GM12878 (cell line): ENCODE measurements around the gene ICAM2. TPM values are rescaled to one million over a fixed set of nuclear protein-coding genes. Genes with fewer than 3 reads are reported as not detected.

Source experiments
- ATAC-seq: fragments of 200-7000 bp; cut with Tn5 transposase; 3 replicates; pipeline ENCODE4 v1.9.1; 2020; ENCODE audit warnings: mild to moderate bottlenecking, moderate library complexity
- BruUV-seq: library from RNA; stranded (reverse); fragments of 400-500 nt; replicated peaks from 2 replicates; lab custom pipeline; 2021; lab: Mats Ljungman, UMichigan
- CTCF ChIA-PET: fragments of 300-600 bp; sonication (Branson Sonifier 250); formaldehyde crosslinking; extraction: SDS; loops from one replicate; lab custom pipeline; 2021; ENCODE audit warnings: inconsistent platforms; lab: Yijun Ruan, JAX
- POLR2A ChIA-PET: fragments of 350-600 bp; formaldehyde crosslinking; extraction: SDS; loops from one replicate; lab custom pipeline; 2021; ENCODE audit warnings: inconsistent platforms; lab: Charles Lee
- RAD21 ChIA-PET: fragments of 300-600 bp; sonication (Branson Sonifier 250); formaldehyde crosslinking; loops from one replicate; lab custom pipeline; 2023; ENCODE audit warnings: antibody characterized with exemption; ENCODE audit not compliant: unreplicated experiment; lab: Charles Lee
- SMC1A ChIA-PET: fragments of 300-600 bp; sonication (Branson Sonifier 250); formaldehyde crosslinking; loops from one replicate; lab custom pipeline; 2023; ENCODE audit not compliant: unreplicated experiment, uncharacterized antibody; lab: Charles Lee
- DNase-seq: peaks from one replicate; pipeline ENCODE4 v3.0.0-alpha.2; 2011; ENCODE audit warnings: low read depth, low spot score
- FAIRE-seq: peaks from 3 replicates; lab custom pipeline; 2011; peaks lifted over from hg19 to GRCh38; lab: Jason Lieb, UNC
- H2AFZ ChIP-seq: 2 replicates; pipeline ENCODE4 v1.6.0; 2011; ENCODE audit warnings: low read depth, low read length, control low read depth; ENCODE audit not compliant: control insufficient read depth
- H3K27ac ChIP-seq: 2 replicates; pipeline ENCODE4 v1.5.1; 2011; ENCODE audit warnings: control low read depth; ENCODE audit not compliant: control insufficient read depth, insufficient read depth
- H3K27me3 ChIP-seq, 2 experiments: replicated peaks in 1 of 2; 2 replicates each; pipeline versions ENCODE4 v1.6.0 to v1.6.1; 2011; ENCODE audit warnings: low read length in 1 of 2; ENCODE audit not compliant: control insufficient read depth in 2 of 2, insufficient read depth in 2 of 2
- H3K36me3 ChIP-seq, 2 experiments: 2 replicates each; pipeline ENCODE4 v1.5.1; 2011; ENCODE audit warnings: low read length in 1 of 2; ENCODE audit not compliant: control insufficient read depth in 2 of 2, insufficient read depth in 2 of 2
- H3K4me1 ChIP-seq: 2 replicates; pipeline ENCODE4 v1.6.1; 2011; ENCODE audit warnings: mild to moderate bottlenecking, low read length, moderate library complexity, mixed read lengths; ENCODE audit not compliant: control insufficient read depth, insufficient read depth
- H3K4me2 ChIP-seq: 2 replicates; pipeline ENCODE4 v1.6.0; 2011; ENCODE audit warnings: control low read depth; ENCODE audit not compliant: control insufficient read depth, insufficient read depth
- H3K4me3 ChIP-seq: fragments of 200-600 bp; sonication (generic); 2 replicates; pipeline ENCODE4 v1.5.1; 2016
- H3K79me2 ChIP-seq: 2 replicates; pipeline ENCODE4 v1.6.0; 2011; ENCODE audit warnings: low read length; ENCODE audit not compliant: control insufficient read depth, insufficient read depth
- H3K9ac ChIP-seq: 2 replicates; pipeline ENCODE4 v1.8.0; 2011; ENCODE audit warnings: low read length, control low read depth, mixed read lengths; ENCODE audit not compliant: control insufficient read depth, insufficient read depth
- H3K9me3 ChIP-seq: replicated peaks from 3 replicates; pipeline ENCODE4 v1.5.1; 2011; ENCODE audit warnings: mild to moderate bottlenecking, low read length; ENCODE audit not compliant: control insufficient read depth, insufficient read depth
- H4K20me1 ChIP-seq: 2 replicates; pipeline ENCODE4 v1.6.0; 2011; ENCODE audit not compliant: control insufficient read depth, insufficient read depth
- BMI1 ChIP-seq: fragments of 450-650 bp; IDR thresholded peaks from 2 replicates; pipeline ENCODE4 v1.6.1; 2016; ENCODE audit warnings: mild to moderate bottlenecking, moderate library complexity, borderline replicate concordance
- CEBPZ ChIP-seq: fragments of 150-350 bp; IDR thresholded peaks from 2 replicates; pipeline ENCODE4 v1.6.1; 2016; ENCODE audit warnings: low read depth, low read length
- CREM ChIP-seq: IDR thresholded peaks from 2 replicates; pipeline ENCODE4 v1.6.1; 2014; ENCODE audit warnings: antibody characterized with exemption, low read depth
- IRF4 ChIP-seq: IDR thresholded peaks from 2 replicates; pipeline ENCODE4 v1.6.1; 2011; ENCODE audit warnings: low read depth, low read length
- JUND ChIP-seq: IDR thresholded peaks from 2 replicates; pipeline ENCODE4 v1.6.1; 2012; ENCODE audit warnings: low read depth, mild to moderate bottlenecking, low read length, improper control_type of control experiment, moderate library complexity
- LARP7 ChIP-seq: fragments of 450-650 bp; IDR thresholded peaks from 2 replicates; pipeline ENCODE4 v1.6.1; 2017; ENCODE audit warnings: mild to moderate bottlenecking
- NFYB ChIP-seq: IDR thresholded peaks from 2 replicates; pipeline ENCODE4 v1.6.1; 2011; ENCODE audit warnings: low read depth, mild to moderate bottlenecking, low read length, improper control_type of control experiment, moderate library complexity; ENCODE audit not compliant: insufficient read depth
- ZNF207 ChIP-seq: fragments of 450-650 bp; IDR thresholded peaks from 2 replicates; pipeline ENCODE4 v1.6.1; 2014; ENCODE audit warnings: antibody characterized with exemption, mild to moderate bottlenecking, borderline replicate concordance
- WGBS: methylation state at CpG from one replicate; pipeline ENCODE4 v1.1.6; 2016; ENCODE audit warnings: low lambda C conversion rate; ENCODE audit not compliant: insufficient replicate concordance, insufficient coverage; ENCODE audit errors: missing lambda C conversion rate; 5-methylcytosine and 5-hydroxymethylcytosine counted together
- in situ Hi-C: fragments of 300-500 bp; cut with MboI; formaldehyde crosslinking; loops from 9 replicates; pipeline ENCODE4 v1.14.3; 2018; ENCODE audit warnings: mixed read lengths
- intact Hi-C: fragments of 100-400 bp; cut with micrococcal nuclease; formaldehyde crosslinking; loops from one replicate; pipeline ENCODE4 v1.14.2; 2022; ENCODE audit not compliant: unreplicated experiment
- polyA plus RNA-seq, 11 experiments: library from polyadenylated mRNA; depleted of rRNA in 4 of 11; unstranded in 6 of 11; stranded (reverse) in 5 of 11; fragments of >200 nt; fragmentation: Nextera tagmentation in 4 of 11; fragmentation: Illumina TruSeq in 1 of 11; extraction: Ambion mirVana in 4 of 11; extraction: Trizol in 1 of 11; gene quantifications; 1 replicate in 1 of 11; 2 replicates in 10 of 11; pipeline versions ENCODE4 v1.2.1 to v1.2.3, GENCODE V29; 2011 to 2016; ENCODE audit warnings: inconsistent platforms in 2 of 11, missing spikeins in 2 of 11, low read depth in 1 of 11
- total RNA-seq, 4 experiments: library from RNA; depleted of rRNA in 3 of 4; stranded (reverse); fragments of >200 nt in 3 of 4; fragmentation: Illumina TruSeq in 1 of 4; extraction: Trizol in 1 of 4; gene quantifications; 2 replicates each; pipeline versions ENCODE4 v1.2.1 to v1.2.3, GENCODE V29; 2013 to 2021
- TF ChIP-seq, protein P1 (sequence below): fragments of 450-650 bp; formaldehyde crosslinking; IDR thresholded peaks from 2 replicates; pipeline ENCODE4 v1.4.0; 2022; ENCODE audit warnings: mild to moderate bottlenecking, moderate library complexity

The ICAM2 gene
- total and polyA plus RNA-seq, 10 of the 15 experiments (the other 5 are each of a cell fraction or from before 2014, with no cell fraction given): 23.6 to 108 (median 58.1) TPM

GRCh38 chr17:64003526-64004121 lies 16.8 kb downstream of the ICAM2 start:
- ChIA-PET SMC1A (no interaction called here), RAD21 (no interaction called here), CTCF (interaction anchor here (1.2 kb wide), 1 partner anchor 13 kb away, joined by 5 read pairs; no protein-coding TSS in a partner anchor), POLR2A (no interaction called here)
- no TSS peak for BruUV-seq
- DNase-seq (no peak), FAIRE-seq (no peak), ATAC-seq (no peak)
- H4K20me1 ChIP-seq: no peaks in the 10 kb centered on the region
- TF ChIP-seq BMI1 (no peak), JUND (no peak), IRF4 (no peak), ZNF207 (no peak), NFYB (no peak), CREM (no peak), LARP7 (no peak), CEBPZ (no peak)
- TF ChIP-seq, protein P1, sequence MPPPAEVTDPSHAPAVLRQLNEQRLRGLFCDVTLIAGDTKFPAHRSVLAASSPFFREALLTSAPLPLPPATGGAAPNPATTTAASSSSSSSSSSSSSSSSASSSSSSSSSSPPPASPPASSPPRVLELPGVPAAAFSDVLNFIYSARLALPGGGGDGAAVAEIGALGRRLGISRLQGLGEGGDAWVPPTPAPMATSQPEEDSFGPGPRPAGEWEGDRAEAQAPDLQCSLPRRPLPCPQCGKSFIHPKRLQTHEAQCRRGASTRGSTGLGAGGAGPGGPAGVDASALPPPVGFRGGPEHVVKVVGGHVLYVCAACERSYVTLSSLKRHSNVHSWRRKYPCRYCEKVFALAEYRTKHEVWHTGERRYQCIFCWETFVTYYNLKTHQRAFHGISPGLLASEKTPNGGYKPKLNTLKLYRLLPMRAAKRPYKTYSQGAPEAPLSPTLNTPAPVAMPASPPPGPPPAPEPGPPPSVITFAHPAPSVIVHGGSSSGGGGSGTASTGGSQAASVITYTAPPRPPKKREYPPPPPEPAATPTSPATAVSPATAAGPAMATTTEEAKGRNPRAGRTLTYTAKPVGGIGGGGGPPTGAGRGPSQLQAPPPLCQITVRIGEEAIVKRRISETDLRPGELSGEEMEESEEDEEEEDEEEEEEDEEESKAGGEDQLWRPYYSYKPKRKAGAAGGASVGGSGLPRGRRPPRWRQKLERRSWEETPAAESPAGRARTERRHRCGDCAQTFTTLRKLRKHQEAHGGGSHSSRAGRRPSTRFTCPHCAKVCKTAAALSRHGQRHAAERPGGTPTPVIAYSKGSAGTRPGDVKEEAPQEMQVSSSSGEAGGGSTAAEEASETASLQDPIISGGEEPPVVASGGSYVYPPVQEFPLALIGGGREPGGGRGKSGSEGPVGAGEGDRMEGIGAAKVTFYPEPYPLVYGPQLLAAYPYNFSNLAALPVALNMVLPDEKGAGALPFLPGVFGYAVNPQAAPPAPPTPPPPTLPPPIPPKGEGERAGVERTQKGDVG (CRISPR knock-in tag): no peak
- 74% methylated on average over 12 of the region's 13 CpGs for WGBS
- no peak overlapping the region for H3K27ac ChIP-seq
- H3K4me3 ChIP-seq: no peak overlapping the region
- no peaks in the 10 kb centered on the region for H3K9me3 ChIP-seq
- H3K36me3 ChIP-seq: peaks cover 8 to 20% of the 10 kb centered on the region in 2 experiments; a peak in 3 of 4 replicates
- intact Hi-C loops: no loop called here
- no peak overlapping the region for H2AFZ ChIP-seq
- H3K79me2 ChIP-seq: no peaks in the 10 kb centered on the region
- H3K4me1 ChIP-seq: no peaks in the 10 kb centered on the region
- no peak overlapping the region for H3K4me2 ChIP-seq
- in situ Hi-C loops: no loop called here
- no peaks in the 10 kb centered on the region for H3K27me3 ChIP-seq
- no peak overlapping the region for H3K9ac ChIP-seq
